ENCODE measurements around the gene GBGT1. TPM values are rescaled to one million over a fixed set of nuclear protein-coding genes. Genes with fewer than 3 reads are reported as not detected.

GBGT1 gene
- total and polyA plus RNA-seq, 9 of the 15 experiments (the other 6 are each of a cell fraction or from before 2014, with no cell fraction given): 0.55 to 25.8 (median 13.7) TPM

DNA sequence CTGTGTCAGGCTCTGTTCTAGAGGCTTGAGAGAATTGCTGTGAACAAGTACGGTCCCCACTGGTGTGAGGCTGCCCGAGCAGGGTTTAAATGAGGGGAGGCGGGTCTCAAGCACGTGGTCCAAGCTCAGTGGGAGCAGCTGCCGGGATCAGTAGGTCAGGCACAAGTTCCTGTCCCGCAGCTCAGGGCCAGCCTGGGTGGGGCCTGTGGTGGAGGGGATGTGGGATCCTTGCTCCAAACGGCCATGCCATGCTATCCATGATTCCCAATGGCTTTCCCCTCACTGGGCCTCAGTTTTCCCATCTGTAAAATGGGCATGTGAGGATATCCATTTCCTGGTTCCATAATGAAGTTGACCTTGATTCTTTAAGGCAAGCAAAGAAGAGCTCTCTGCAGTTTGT lies 28.3 kb upstream of the GBGT1 start:
- H3K79me2 ChIP-seq (ENCODE audit: control insufficient read depth, insufficient read depth, low read length): no peaks in the 10 kb centered on the region
- H3K27ac ChIP-seq (ENCODE audit: extremely low read depth, low read depth, low read length): no peak overlapping the region
- in situ Hi-C loops (cut with MboI) (no loop called here), intact Hi-C loops (cut with micrococcal nuclease) (no loop called here)
- CTCF ChIA-PET (ENCODE audit: low intra/inter-chr PET ratio): no interaction called here
- H2AFZ ChIP-seq (ENCODE audit: low read depth, low read length): no peak overlapping the region
- peaks cover 0 to 15% of the 10 kb centered on the region in 2 experiments; a peak in 2 of 5 replicates for H3K4me1 ChIP-seq (replicated peaks in 1 of 2; ENCODE audit: control insufficient read depth in 2 of 2, insufficient read depth in 2 of 2, low read length in 2 of 2)
- peaks cover 34 to 41% of the 10 kb centered on the region in 2 experiments for H3K27me3 ChIP-seq (ENCODE audit: control insufficient read depth in 2 of 2, insufficient read depth in 2 of 2, low read length in 2 of 2)
- H3K4me3 ChIP-seq: no peak overlapping the region
- no peaks in the 10 kb centered on the region for H3K9me3 ChIP-seq (replicated peaks; ENCODE audit: control insufficient read depth, insufficient read depth, low read depth, low read length)
- TF ChIP-seq SMARCA5 (IDR thresholded peaks at IDR 0.05) (0 out of 2 replicates have a peak, but pooled peaks have one; percentile 26), BCOR (IDR thresholded peaks at IDR 0.05) (peak; percentile 89), CBX1 (IDR thresholded peaks at IDR 0.05; ENCODE audit: low read depth) (0 out of 2 replicates have a peak, but pooled peaks have one; percentile 75), HDAC2 (IDR thresholded peaks at IDR 0.05) (0 out of 2 replicates have a peak, but pooled peaks have one; percentile 40), RCOR1 (IDR thresholded peaks at IDR 0.05; ENCODE audit: borderline replicate concordance in 1 of 2, low read depth in 2 of 2, low read length in 2 of 2) (peak in 1 of 2 experiments; percentile 65; a peak in 2 of 4 replicates), CHD4 (IDR thresholded peaks at IDR 0.05; ENCODE audit: insufficient read depth, insufficient replicate concordance, low read depth, low read length, poor library complexity, severe bottlenecking) (peak; percentile 88), RBM25 (IDR thresholded peaks at IDR 0.05; ENCODE audit: low read depth, low read length, severe bottlenecking) (peak; percentile 66), NR1H2 (CRISPR knock-in tag; IDR thresholded peaks at IDR 0.05) (no peak), DMBX1 (CRISPR knock-in tag; IDR thresholded peaks at IDR 0.05; ENCODE audit: borderline replicate concordance) (no peak), ADNP (tag; IDR thresholded peaks at IDR 0.05) (peak; percentile 91), CBX3 (IDR thresholded peaks at IDR 0.05; ENCODE audit: borderline replicate concordance in 1 of 2, low read length in 2 of 2) (0 out of 3 replicates have a peak, but pooled peaks of 1 of the 2 experiments have one; percentile 25), KDM1A (IDR thresholded peaks at IDR 0.05) (peak; percentile 67 to 76)
- TF ChIP-seq, protein P1, sequence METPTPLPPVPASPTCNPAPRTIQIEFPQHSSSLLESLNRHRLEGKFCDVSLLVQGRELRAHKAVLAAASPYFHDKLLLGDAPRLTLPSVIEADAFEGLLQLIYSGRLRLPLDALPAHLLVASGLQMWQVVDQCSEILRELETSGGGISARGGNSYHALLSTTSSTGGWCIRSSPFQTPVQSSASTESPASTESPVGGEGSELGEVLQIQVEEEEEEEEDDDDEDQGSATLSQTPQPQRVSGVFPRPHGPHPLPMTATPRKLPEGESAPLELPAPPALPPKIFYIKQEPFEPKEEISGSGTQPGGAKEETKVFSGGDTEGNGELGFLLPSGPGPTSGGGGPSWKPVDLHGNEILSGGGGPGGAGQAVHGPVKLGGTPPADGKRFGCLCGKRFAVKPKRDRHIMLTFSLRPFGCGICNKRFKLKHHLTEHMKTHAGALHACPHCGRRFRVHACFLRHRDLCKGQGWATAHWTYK (CRISPR knock-in tag; IDR thresholded peaks at IDR 0.05): no peak
- H3K9ac ChIP-seq (ENCODE audit: insufficient read depth in 1 of 2, low read depth in 2 of 2, low read length in 2 of 2): no peak overlapping the region
- no peak overlapping the region for H3K4me2 ChIP-seq (ENCODE audit: insufficient read depth, low read length)
- DNase-seq (ENCODE audit: extremely low read depth in 1 of 4, low spot score in 3 of 4): peak in 1 of 4 experiments; percentile 7
- BruUV-seq (replicated peaks): no TSS peak
- FAIRE-seq: no peak
- no peaks in the 10 kb centered on the region for H3K36me3 ChIP-seq (ENCODE audit: control insufficient read depth, insufficient read depth, low read length)
- WGBS (ENCODE audit: insufficient coverage, low coverage, missing lambda C conversion rate): 5% methylated on average over 7 of the region's 7 CpGs
- POLR2A ChIA-PET: interaction anchor here (0.9 kb wide), 1 partner anchor 73 kb away, joined by 3 read pairs; no protein-coding TSS in a partner anchor
- ATAC-seq: no peak
- no peaks in the 10 kb centered on the region for H3K9me1 ChIP-seq (ENCODE audit: control insufficient read depth, insufficient read depth, low read length)
- H4K20me1 ChIP-seq (replicated peaks; ENCODE audit: control insufficient read depth, insufficient read depth, low read length): no peaks in the 10 kb centered on the region

All from K562 (cell line).